Astrocyte (in vitro differentiated cells and primary cell): ENCODE measurements around the gene ENOX1.

Experiments used
- EZH2 ChIP-seq: IDR thresholded peaks from 2 replicates; pipeline ENCODE4 v1.6.1; 2012; ENCODE audit warnings: mild to moderate bottlenecking, low read length, inconsistent platforms; ENCODE audit not compliant: insufficient read depth
- TF ChIP-seq, protein P1 (sequence below): IDR thresholded peaks from 2 replicates; pipeline ENCODE4 v1.5.1; 2011; ENCODE audit warnings: low read depth, mild to moderate bottlenecking, inconsistent platforms, low read length, moderate library complexity; ENCODE audit not compliant: insufficient read depth

DNA sequence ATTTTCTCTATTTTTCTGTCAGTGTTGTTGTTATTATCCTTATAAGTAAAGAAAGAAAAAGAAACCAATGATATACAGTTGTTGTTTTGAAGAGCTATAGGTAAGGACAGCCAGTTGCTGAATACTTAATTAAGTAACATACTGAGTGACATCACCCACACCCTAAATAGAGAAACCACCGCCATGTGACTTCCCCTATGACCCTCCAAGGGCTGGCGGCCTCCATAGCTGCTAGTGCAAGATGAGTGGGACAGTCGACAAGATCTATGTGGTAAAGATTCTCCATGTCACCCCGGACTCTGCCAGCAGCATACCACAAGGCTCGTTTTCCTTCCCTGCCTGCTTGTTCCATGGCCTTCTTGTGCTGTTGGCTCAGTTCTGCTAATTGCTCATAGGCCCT, 542.3 kb downstream of the ENOX1 start:
- TF ChIP-seq, protein P1, sequence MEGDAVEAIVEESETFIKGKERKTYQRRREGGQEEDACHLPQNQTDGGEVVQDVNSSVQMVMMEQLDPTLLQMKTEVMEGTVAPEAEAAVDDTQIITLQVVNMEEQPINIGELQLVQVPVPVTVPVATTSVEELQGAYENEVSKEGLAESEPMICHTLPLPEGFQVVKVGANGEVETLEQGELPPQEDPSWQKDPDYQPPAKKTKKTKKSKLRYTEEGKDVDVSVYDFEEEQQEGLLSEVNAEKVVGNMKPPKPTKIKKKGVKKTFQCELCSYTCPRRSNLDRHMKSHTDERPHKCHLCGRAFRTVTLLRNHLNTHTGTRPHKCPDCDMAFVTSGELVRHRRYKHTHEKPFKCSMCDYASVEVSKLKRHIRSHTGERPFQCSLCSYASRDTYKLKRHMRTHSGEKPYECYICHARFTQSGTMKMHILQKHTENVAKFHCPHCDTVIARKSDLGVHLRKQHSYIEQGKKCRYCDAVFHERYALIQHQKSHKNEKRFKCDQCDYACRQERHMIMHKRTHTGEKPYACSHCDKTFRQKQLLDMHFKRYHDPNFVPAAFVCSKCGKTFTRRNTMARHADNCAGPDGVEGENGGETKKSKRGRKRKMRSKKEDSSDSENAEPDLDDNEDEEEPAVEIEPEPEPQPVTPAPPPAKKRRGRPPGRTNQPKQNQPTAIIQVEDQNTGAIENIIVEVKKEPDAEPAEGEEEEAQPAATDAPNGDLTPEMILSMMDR, result no peak
- TF ChIP-seq EZH2, result no peak
